HG03175 (cell line): ENCODE results near the gene LCE7A.

ENCODE experiments used
- ATAC-seq: cut with Tn5 transposase; IDR thresholded peaks from one replicate; pipeline ENCODE4 v1.9.1; 2021; ENCODE audit warnings: mild to moderate bottlenecking, moderate library complexity; ENCODE audit not compliant: unreplicated experiment

Gene LCE7A

DNA sequence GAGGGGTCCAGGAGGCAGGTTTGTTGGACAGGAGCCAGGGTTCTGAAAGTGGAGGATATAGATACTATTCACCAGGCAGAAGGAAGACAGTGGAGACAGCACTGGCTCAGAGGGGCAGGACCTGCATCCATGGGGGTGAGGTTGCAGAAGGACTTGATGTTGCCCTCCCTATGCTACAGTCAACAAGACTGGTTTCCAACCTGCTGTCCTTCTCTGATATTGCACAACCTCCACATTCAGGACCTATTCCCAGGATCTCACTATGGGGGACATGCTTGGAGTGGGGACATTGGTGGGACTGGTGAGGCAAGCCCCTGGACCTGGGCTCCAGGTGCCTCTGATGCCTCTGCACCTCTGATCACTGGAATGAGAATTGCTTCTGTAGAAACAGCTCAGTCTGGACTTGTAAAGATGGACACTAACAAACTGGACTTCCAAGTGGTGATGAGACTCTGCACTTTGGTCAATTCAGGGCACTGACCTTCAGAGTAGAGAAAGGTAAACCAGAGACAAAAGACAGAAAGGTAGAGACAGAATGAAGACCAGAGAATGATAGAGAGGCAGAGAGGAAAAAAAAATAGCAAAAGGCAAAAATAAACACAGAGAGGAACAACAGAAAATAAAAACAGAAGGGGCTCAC is 19.9 kb downstream of the LCE7A start:
- ATAC-seq, result no peak

DNA sequence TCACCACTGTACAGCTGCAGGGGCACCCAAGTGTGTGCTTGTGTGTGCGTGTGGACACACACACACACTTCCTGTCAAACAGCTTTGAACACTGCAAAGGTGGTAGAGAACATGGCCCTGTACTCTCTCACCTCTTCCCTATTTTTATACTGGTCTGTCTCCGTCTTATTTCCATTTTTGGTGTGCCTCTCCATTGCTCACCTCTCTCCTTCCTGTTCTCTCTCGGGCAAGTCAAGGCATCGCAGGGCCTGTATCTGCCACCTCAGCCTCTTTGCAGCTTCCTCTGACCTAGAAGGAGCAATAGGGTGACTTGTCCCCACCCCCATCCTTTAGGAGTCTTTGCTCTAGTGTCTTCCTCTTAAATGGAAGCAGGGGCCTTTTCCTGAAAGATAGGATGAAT is 20.5 kb downstream of the LCE7A start:
- no peak for ATAC-seq

DNA sequence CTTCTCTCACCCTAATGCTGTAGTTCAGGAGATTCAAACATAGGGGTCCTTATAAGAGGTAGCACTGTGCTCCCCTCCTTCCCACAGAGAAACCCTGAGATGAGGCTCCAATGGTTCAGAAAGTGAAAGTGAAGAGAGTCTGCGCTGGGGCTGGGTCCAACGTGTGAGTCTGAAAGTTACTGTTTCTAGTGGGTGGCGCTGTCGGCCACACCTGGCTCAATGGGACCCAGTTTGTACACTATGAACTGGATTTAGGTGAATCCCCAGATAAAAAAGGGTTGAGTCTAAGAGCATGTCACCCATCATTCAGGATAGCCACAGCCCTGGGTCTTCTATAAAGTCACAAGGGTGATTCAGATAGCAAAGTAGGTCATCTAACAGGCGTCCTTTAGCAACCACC is 21.1 kb downstream of the LCE7A start:
- ATAC-seq, result peak; percentile 66

DNA sequence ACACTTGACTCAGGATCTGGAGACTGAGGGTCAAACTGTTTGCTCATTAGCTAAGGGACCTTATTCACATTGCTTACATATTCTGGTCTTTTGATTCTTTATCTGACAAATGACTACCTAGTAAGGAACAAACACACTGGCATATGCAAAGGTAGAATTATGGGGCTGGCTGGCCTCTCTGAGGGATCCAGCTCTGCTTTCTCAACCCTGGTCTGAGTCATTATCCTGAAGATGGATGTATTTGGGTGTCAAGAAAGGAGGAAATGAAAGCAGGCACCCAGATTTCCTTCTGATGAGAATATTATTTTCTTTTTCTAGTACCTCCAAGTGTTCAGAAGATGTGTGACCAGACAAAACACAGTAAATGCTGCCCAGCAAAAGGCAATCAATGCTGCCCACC is 24.3 kb downstream of the LCE7A start:
- no peak for ATAC-seq

DNA sequence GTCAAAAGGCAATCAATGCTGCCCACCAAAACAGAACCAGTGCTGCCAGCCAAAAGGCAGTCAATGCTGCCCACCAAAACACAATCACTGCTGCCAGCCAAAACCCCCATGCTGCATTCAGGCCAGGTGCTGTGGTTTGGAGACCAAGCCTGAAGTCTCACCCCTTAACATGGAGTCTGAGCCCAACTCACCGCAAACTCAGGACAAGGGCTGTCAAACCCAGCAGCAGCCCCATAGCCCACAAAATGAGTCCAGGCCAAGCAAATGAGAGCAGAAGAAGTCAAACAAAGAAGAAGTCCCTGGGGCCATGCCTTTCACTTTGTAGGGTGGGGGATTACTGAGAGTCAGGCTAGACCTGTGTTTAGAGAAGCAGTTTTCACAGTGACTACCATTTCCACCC is 24.7 kb downstream of the LCE7A start:
- ATAC-seq, result no peak

- no peak for ATAC-seq
Measured at GRCh38 chr1:152884966-152885624, 25.3 kb downstream of the LCE7A start.

DNA sequence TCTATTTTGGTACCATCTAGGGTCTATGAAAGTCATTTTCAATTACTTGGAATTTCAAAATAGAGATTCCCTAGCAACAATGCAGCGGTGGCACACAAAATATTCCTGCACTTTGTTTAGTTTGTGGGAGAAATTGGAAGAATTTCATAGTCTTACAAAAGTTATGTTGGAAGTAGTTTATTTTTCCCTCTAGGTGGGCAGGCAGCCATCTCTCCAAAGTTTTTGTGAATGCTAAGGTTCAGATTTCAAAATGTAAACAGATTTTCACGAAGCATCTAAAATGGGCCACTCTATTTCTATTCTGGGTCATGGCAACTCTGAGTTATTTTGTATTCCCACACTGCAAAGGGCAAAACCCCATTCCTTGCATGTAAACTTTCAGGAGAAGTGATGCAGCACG is 26.3 kb downstream of the LCE7A start:
- no peak for ATAC-seq

DNA sequence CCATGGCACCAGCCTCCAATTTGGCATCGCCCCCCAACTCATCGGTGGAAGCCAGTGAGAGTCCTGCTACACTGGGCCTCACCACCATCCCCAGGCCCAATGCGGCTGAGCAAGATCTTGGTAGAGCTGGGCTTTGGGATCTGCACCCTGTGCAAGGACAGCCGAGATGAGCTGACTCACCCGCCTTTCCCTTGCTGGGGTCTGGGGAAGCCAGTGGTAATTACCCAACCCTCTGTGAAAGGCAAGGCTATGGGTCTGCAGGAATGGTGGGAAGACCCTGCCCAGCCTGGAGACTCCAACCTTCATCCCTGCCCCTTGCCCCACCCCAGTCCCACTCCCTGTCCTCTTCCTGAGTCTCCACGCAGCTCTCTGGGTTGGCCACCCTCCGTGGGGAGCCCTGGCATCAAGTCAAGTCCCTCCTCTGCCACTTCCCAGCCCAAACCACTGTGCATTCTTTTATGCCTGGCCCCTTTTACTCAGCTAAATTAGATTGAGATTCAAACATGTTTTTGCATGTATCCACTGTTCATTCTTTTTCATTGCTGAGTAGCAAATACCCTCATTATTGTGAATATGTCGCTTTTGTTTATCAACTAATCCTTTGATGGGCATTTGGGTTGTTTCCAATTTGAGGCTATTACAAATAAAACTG is 27.1 kb downstream of the LCE7A start:
- ATAC-seq, result no peak

GRCh38 chr1:152888126-152888525 is 28.3 kb downstream of the LCE7A start:
- no peak for ATAC-seq

GRCh38 chr1:152899027-152899426 is 39.2 kb downstream of the LCE7A start:
- ATAC-seq, result no peak

DNA sequence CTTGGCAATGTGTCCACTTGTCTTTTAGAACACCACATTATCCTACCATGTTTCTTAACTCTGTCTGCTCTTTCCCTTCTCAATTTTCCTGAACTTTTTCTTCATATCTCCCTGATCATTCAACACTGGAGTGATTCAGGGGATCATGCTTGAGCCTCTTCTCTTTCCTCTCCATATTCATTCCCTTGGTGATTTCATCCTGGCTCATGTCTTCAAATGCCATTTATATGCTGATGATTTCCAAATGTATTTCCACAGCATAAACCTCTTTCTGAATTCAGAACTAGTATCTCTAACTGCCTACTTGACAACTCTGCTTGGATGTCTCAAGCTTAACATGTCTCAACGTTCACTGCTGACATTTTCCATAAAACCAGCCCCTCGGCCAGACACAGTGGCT is 40.1 kb downstream of the LCE7A start:
- ATAC-seq, result no peak

- no peak for ATAC-seq
Measured at GRCh38 chr1:152901631-152902030, 41.8 kb downstream of the LCE7A start.

GRCh38 chr1:152902636-152903035 is 42.8 kb downstream of the LCE7A start:
- ATAC-seq, result no peak

DNA sequence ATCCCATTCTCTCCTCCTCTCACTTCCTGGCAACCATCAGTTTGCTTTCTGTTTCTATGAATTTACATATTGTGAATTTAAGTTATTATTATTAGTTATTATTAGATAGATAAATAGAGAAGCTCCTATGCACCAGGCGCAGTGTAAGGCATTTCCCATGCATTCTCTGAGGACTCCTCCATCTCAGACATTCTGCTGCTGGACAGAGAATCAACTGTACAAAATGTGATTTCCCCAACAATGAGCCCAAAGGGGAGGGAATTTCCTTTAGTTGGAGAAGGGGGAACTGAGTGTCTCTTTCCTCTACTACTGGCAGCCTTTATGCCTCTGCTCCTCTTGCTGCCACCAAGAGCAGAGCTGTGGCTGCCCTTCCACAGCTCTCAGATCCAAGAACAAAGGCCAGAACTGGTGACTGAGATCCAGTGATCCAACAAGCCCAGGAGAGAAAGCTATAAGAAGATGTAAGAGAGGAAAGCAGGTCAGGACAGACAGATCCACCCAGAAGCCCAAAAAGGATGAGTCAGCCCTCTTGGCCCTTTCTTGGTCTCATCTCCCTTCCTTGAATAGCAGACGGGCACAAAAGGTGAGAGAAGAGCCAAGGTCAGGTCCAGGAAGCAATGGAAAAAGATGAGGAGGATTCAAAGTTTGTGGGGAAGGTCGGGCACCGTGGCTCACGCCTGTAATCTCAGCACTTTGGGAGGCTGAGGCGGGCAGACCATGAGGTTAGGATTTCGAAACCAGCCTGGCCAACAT is 45.1 kb downstream of the LCE7A start:
- no peak for ATAC-seq

- no peak for ATAC-seq
Measured at GRCh38 chr1:152906023-152906565, 46.3 kb downstream of the LCE7A start.

GRCh38 chr1:152907686-152908601 is 48.1 kb downstream of the LCE7A start, which contains the start of gene IVL:
Gene IVL (plus strand): TSS chr1:152908546. CDS start chr1:152909798, 1,252 bp downstream.
- peak; percentile 39 for ATAC-seq

GRCh38 chr1:152909206-152909605 is 49.4 kb downstream of the LCE7A start:
- ATAC-seq, result no peak
